Epithelial cell of esophagus (primary cell): ENCODE results near the gene LARP4B.

Source experiments
- DNase-seq: peaks from one replicate; pipeline ENCODE4 v3.0.0; 2010; ENCODE audit warnings: low read depth
- H3K4me3 ChIP-seq: 2 replicates; pipeline ENCODE4 v1.5.1; 2011; ENCODE audit warnings: mild to moderate bottlenecking, low read length, control low read depth
- CTCF ChIP-seq: IDR thresholded peaks from 2 replicates; pipeline ENCODE4 v1.5.1; 2011; ENCODE audit warnings: low read depth, mild to moderate bottlenecking, low read length, control low read depth, inconsistent platforms; ENCODE audit not compliant: insufficient read depth; ENCODE audit errors: missing control alignments

Gene LARP4B

GRCh38 chr10:818526-819220 lies 112.8 kb downstream of the LARP4B start:
- TF ChIP-seq CTCF: no peak
- no peak for DNase-seq
- H3K4me3 ChIP-seq: no peak overlapping the region

DNA sequence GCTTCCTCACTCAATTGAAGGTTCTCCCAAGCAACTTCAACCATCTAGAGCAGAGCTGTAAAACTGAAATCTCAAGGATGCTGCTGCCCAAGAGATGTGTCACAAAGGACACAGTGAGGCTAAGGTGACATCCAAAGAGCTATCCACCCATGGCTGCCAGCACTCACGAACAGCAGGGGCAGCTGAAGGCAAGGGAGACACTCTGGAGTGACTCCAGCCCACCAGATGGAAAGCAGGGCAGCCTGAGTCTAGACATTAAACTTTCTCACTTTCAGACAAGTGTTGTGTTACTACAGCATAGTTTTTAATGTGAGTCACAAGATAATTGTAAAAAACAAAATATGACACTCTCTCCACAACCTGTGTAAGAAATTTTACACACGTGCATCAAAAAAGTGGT lies 113.5 kb downstream of the LARP4B start:
- DNase-seq: no peak
- no peak for TF ChIP-seq CTCF
- H3K4me3 ChIP-seq: no peak overlapping the region

DNA sequence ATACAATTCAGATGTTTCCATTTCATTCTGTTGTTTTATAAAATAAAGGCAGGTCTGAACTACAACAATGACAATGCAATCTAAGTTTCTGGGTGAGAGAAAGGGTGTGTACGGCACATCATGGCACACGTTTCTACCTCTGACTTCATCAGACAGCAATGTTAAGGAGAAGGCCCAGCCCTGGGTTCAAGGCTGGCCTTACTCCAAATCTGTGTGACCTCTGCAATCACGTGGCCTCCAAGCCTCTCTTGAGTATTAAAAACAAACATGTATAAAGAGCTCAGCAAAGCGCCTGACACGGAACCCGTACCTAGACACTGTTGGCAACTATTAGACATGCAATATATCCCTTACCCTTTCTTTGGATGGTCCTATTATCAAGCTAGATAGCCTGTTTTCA lies 114.1 kb downstream of the LARP4B start:
- no peak overlapping the region for H3K4me3 ChIP-seq
- no peak for TF ChIP-seq CTCF
- peak; percentile 24 for DNase-seq

- no peak for TF ChIP-seq CTCF
- DNase-seq: no peak
- H3K4me3 ChIP-seq: no peak overlapping the region
Observed at GRCh38 chr10:816958-817357, 114.5 kb downstream of the LARP4B start.

DNA sequence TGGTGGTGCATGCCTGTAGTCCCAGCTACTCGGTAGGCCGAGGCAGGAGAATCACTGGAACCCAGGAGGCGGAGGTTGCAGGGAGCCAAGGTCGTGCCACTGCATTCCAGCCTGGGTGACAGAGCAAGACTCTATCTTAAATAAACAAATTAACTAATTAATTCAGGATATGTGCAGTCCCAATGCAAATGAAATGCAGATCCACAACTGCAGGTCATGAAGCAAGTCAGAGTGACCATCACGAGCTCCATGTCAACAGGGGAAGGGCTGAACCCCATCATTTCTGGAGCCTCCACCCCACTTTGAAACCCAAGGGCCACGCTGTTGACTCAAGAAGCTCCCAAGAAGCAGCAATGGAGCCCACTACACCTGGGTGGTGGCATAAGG lies 115.4 kb downstream of the LARP4B start:
- DNase-seq: no peak
- no peak for TF ChIP-seq CTCF
- no peak overlapping the region for H3K4me3 ChIP-seq

- peak; percentile 34 for TF ChIP-seq CTCF
- H3K4me3 ChIP-seq: no peak overlapping the region
- DNase-seq: no peak
Observed at GRCh38 chr10:815338-816090, 116.0 kb downstream of the LARP4B start.
